GM19463 (cell line): ENCODE measurements around the gene CCDC92.

Source experiments
- ATAC-seq: cut with Tn5 transposase; IDR thresholded peaks from one replicate; pipeline ENCODE4 v1.9.1; 2021; ENCODE audit warnings: mild to moderate bottlenecking, moderate library complexity; ENCODE audit not compliant: unreplicated experiment

Gene CCDC92

GRCh38 chr12:123972457-123973401 lies at the start of gene CCDC92, which contains the start of gene ZNF664:
Gene CCDC92, minus strand, starts transcription at chr12:123972831. Its CDS starts 28,526 bp downstream, at chr12:123944305.
Gene ZNF664, plus strand, starts transcription at chr12:123973215. Its CDS starts 38,930 bp downstream, at chr12:124012145.
- peak; percentile 79 for ATAC-seq

GRCh38 chr12:124022161-124022560 lies 49.5 kb upstream of the CCDC92 start:
- ATAC-seq, result no peak

GRCh38 chr12:124021007-124021406 lies 48.4 kb upstream of the CCDC92 start:
- no peak for ATAC-seq

GRCh38 chr12:124020514-124020949 lies 47.9 kb upstream of the CCDC92 start:
- ATAC-seq, result no peak

- ATAC-seq, result no peak
Measured at GRCh38 chr12:124019115-124019514, 46.5 kb upstream of the CCDC92 start.

GRCh38 chr12:124018539-124018938 lies 45.9 kb upstream of the CCDC92 start:
- no peak for ATAC-seq

GRCh38 chr12:124017064-124017463 lies 44.4 kb upstream of the CCDC92 start:
- ATAC-seq, result no peak

- ATAC-seq, result no peak
Measured at GRCh38 chr12:124015494-124016461, 43.1 kb upstream of the CCDC92 start.

GRCh38 chr12:124013073-124013472 lies 40.4 kb upstream of the CCDC92 start:
- no peak for ATAC-seq

GRCh38 chr12:124011435-124012115 lies 38.9 kb upstream of the CCDC92 start:
- no peak for ATAC-seq

- no peak for ATAC-seq
Measured at GRCh38 chr12:124010687-124011086, 38.1 kb upstream of the CCDC92 start.

- no peak for ATAC-seq
Measured at GRCh38 chr12:124009781-124010180, 37.1 kb upstream of the CCDC92 start.

- ATAC-seq, result no peak
Measured at GRCh38 chr12:124008595-124008994, 36.0 kb upstream of the CCDC92 start.

GRCh38 chr12:124007826-124008570 lies 35.4 kb upstream of the CCDC92 start:
- ATAC-seq, result no peak

GRCh38 chr12:124006846-124007713 lies 34.4 kb upstream of the CCDC92 start:
- no peak for ATAC-seq

GRCh38 chr12:124006085-124006845 lies 33.6 kb upstream of the CCDC92 start:
- ATAC-seq, result no peak

- ATAC-seq, result no peak
Measured at GRCh38 chr12:124004233-124004875, 31.7 kb upstream of the CCDC92 start.

- ATAC-seq, result no peak
Measured at GRCh38 chr12:124002654-124003053, 30.0 kb upstream of the CCDC92 start.
